GM23338 (cell line): ENCODE measurements around the gene ETFB.

Experiments used
- CREB1 ChIP-seq: fragments of 250-450 bp; sonication (Bioruptor Pico); IDR thresholded peaks from 2 replicates; pipeline ENCODE4 v1.5.0; 2020; ENCODE audit warnings: low read depth, mild to moderate bottlenecking, moderate library complexity
- CTCF ChIP-seq, 2 experiments: fragments of 200-600 bp in 1 of 2; sonication (generic) in 1 of 2; conservative IDR thresholded peaks; 2 replicates each; pipeline versions ENCODE4 v1.5.1 to v1.6.1; 2016 to 2017; ENCODE audit warnings: antibody characterized with exemption in 2 of 2, low read depth in 2 of 2, mild to moderate bottlenecking in 2 of 2, moderate library complexity in 1 of 2
- ETS1 ChIP-seq: IDR thresholded peaks from 2 replicates; pipeline ENCODE4 v1.6.1; 2016; ENCODE audit warnings: antibody characterized with exemption
- EZH2 ChIP-seq: fragments of 200-600 bp; sonication (generic); IDR thresholded peaks from one replicate; pipeline ENCODE4 v1.8.0; 2017; ENCODE audit warnings: antibody characterized with exemption, mild to moderate bottlenecking, low read depth; ENCODE audit not compliant: unreplicated experiment
- EZH2phosphoT487 ChIP-seq: fragments of 200-600 bp; sonication (generic); IDR thresholded peaks from one replicate; pipeline ENCODE4 v1.8.1; 2018; ENCODE audit warnings: antibody characterized with exemption; ENCODE audit not compliant: unreplicated experiment
- JUNB ChIP-seq: IDR thresholded peaks from one replicate; pipeline ENCODE4 v1.6.1; 2016; ENCODE audit warnings: antibody characterized with exemption; ENCODE audit not compliant: unreplicated experiment
- NANOG ChIP-seq: IDR thresholded peaks from 2 replicates; pipeline ENCODE4 v1.6.1; 2016; ENCODE audit warnings: antibody characterized with exemption, borderline replicate concordance
- POLR2AphosphoS5 ChIP-seq: IDR thresholded peaks from 2 replicates; pipeline ENCODE4 v1.6.1; 2016; ENCODE audit warnings: antibody characterized with exemption, low read depth
- REST ChIP-seq: IDR thresholded peaks from one replicate; pipeline ENCODE4 v1.6.1; 2018; ENCODE audit warnings: antibody characterized with exemption; ENCODE audit not compliant: unreplicated experiment
- STAT1 ChIP-seq: IDR thresholded peaks from one replicate; pipeline ENCODE4 v1.6.1; 2016; ENCODE audit warnings: antibody characterized with exemption; ENCODE audit not compliant: unreplicated experiment
- ZNF114 ChIP-seq: fragments of 250-450 bp; sonication (Bioruptor Pico); IDR thresholded peaks from 2 replicates; pipeline ENCODE4 v1.5.0; 2020; ENCODE audit warnings: mild to moderate bottlenecking, moderate library complexity
- ZNF331 ChIP-seq: fragments of 250-450 bp; sonication (Bioruptor Pico); IDR thresholded peaks from 2 replicates; pipeline ENCODE4 v1.5.0; 2020; ENCODE audit warnings: low read depth, mild to moderate bottlenecking, moderate library complexity
- ZNF462 ChIP-seq: fragments of 250-450 bp; sonication (Bioruptor Pico); IDR thresholded peaks from 2 replicates; pipeline ENCODE4 v1.5.0; 2020; ENCODE audit warnings: mild to moderate bottlenecking, moderate library complexity

GRCh38 chr19:51339313-51339686 lies 26.9 kb downstream of the ETFB start:
- TF ChIP-seq CTCF (conservative IDR thresholded peaks at IDR 0.05; ENCODE audit: low read depth in 2 of 2) (0 out of 4 replicates have a peak, but pooled peaks of 1 of the 2 experiments have one; percentile 14), EZH2phosphoT487 (no peak), NANOG (no peak), CREB1 (CRISPR knock-in tag) (no peak), REST (no peak), EZH2 (no peak), POLR2AphosphoS5 (peak; percentile 4; the same call in 1 of the 2 replicates), JUNB (no peak), ETS1 (no peak), ZNF114 (CRISPR knock-in tag) (no peak), STAT1 (no peak), ZNF462 (CRISPR knock-in tag) (no peak), ZNF331 (CRISPR knock-in tag) (no peak)
